GM21381 (cell line): ENCODE measurements around the gene TSPAN4.

Experiments used
- ATAC-seq: cut with Tn5 transposase; IDR thresholded peaks from one replicate; pipeline ENCODE4 v1.9.1; 2021; ENCODE audit warnings: mild to moderate bottlenecking, moderate library complexity; ENCODE audit not compliant: unreplicated experiment

Gene TSPAN4

GRCh38 chr11:883527-883926 is 40.9 kb downstream of the TSPAN4 start:
- no peak for ATAC-seq

DNA sequence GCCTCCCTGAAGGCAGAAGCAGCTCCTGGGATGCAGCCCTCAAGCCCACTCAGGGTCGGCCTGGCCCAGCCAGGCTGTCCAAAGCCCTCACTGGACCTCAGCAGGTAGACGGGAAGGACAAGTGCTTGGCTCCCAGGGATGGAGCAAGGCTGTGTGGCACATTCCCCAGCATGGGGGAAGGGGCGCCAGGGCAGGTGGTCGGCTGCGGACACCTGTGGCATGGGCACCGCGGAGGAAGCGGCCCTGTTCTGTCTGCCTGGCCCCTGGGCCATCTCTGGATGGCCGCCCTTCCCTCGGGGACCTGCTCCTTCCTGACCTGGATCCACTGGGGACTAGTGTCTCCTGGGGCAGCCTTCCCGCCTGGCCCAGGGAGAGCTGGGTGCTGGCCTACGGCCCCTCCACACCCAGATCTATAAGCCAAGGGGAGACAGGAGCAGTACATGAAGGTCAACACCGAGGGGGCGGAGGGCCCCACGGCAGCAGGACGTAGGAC is 42.0 kb downstream of the TSPAN4 start:
- no peak for ATAC-seq

- no peak for ATAC-seq
Observed at GRCh38 chr11:886568-886967, 43.9 kb downstream of the TSPAN4 start.

DNA sequence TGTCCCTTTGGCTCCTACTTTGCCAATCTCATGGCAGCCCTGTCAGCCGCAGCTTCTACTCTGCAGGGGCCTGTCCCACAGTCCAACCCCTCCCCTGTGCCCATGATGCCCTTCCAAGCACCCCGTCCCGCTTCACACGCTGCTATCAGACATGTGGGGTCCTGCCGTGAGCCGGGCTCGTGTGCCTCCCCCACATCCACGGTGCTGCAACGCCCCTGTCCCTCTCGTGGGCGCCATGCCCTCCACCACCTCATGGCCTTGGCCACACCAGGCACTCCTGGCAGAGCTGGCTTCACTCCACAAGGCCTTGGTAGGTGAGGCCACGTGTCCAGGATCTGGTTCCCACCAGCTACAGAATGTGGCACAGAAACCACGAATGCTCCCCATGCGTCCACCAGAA is 44.9 kb downstream of the TSPAN4 start:
- no peak for ATAC-seq

DNA sequence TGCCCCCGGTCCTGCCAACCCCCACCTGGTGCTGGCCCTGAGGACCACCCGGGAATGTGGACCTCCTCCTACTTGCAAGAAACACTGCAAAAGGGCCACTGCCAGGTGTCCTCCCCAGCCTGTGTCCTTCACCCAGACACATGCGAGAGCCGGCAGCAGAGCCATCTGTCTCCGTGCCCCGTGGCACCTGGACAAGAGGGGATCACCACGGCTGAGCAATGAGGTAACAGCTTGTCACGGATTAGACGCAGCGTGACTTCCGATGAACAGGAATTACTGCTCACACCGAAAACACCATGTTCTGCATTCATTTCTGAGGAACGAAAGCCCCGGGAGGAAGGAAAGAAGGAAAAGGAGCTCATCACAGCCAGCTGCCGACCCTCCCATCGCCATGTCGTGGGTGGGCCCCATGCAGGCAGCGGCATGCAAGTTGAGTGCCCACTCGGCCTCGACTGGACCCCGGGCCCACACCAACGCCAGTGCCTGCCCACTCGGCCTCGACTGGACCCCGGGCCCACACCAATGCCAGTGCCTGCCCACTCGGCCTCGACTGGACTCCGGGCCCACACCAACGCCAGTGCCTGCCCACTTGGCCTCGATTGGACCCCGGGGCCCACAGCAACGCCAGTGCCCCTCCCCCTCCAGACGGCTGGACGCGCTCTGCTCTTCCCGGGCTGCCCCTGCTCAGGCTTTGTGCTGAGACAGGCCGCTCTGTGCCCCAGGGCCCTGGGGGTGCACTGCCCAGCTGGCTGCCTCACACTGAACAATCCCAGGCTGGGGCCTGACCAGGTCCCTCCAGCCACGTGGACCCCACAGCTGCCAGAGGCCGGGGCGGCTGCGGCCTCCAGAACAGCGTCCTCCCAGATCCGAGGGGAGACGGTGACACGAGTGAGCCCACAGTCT is 45.9 kb downstream of the TSPAN4 start:
- no peak for ATAC-seq

DNA sequence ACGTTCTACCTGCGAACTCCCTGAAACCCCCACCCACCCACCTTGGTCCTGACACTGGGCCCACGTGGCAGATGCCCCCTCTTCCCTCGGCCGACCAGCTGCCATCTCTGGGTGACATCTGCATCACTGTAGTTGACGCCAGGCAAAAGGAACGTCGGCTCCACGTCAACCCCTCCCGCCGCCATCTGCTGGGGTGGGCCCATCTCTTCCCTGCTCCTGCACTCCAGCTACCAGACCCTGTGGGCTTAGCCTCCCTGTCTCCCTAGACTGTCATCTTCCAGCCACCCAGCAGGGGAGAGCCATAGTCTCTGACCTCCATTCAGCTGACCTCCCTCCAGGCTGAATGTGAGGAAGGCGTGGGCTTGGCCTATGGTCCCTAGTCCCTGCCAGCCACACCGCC is 46.6 kb downstream of the TSPAN4 start:
- ATAC-seq, result no peak

GRCh38 chr11:889687-890475 is 47.2 kb downstream of the TSPAN4 start:
- no peak for ATAC-seq

DNA sequence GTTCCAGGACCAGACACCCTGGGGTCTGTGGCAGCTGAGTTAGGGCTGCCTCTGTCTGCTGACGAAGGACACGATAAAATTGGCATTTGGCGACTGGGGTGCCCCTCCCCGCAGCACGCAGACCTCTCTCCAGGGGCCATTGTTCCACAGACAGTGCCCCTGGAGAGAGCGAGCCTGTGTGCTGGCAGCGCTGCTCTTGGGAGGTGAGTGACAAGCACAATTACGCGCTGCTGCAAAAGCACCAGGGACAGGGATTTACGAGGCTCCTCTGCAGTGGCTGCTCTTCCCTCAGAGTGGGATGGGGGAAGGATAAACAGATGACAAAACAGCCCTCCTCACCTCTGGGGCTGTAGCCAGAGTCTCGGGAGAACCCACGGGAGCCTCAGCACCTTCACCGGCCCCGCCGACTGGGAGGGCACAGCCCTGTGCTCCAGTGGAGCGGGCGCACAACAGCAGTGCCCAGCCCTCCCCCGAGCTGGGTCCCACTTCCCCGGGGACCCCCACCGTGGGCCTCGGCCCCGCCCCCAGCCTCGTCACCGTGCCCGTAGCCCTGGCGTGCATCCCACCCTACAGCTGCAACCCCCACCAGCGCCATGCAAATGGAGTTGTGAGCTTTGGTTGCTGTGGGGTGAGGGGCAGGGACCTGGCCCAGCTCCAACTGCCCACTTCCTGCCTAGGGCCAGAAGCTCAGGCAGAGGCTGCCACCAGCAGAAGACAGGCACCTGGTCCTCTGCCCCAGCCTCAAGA is 48.3 kb downstream of the TSPAN4 start:
- ATAC-seq, result no peak

GRCh38 chr11:893008-893654 is 50.5 kb downstream of the TSPAN4 start:
- no peak for ATAC-seq

GRCh38 chr11:894575-895201 is 52.0 kb downstream of the TSPAN4 start:
- ATAC-seq, result no peak

- ATAC-seq, result no peak
Observed at GRCh38 chr11:895331-896110, 52.9 kb downstream of the TSPAN4 start.

GRCh38 chr11:897253-898142 is 54.8 kb downstream of the TSPAN4 start:
- ATAC-seq, result no peak

DNA sequence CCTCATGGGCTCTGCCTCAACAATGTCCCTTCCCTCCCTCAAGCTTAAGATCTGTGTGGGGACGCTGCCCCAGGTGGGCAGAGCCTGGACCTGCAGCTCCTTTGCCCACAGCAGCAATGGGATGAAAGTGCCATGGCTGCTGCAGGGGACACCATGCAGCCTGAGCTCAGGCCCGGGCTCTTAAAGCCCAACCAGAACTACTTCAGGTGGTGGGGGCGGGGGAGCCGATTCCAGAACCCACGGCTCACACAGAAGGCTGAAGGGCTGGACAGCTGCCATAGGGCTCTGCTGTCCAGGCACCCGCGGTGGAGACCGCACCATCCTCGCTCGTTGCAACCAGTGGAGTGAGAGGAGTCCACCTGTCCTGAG is 55.5 kb downstream of the TSPAN4 start:
- no peak for ATAC-seq

- no peak for ATAC-seq
Observed at GRCh38 chr11:898540-899190, 56.0 kb downstream of the TSPAN4 start.

DNA sequence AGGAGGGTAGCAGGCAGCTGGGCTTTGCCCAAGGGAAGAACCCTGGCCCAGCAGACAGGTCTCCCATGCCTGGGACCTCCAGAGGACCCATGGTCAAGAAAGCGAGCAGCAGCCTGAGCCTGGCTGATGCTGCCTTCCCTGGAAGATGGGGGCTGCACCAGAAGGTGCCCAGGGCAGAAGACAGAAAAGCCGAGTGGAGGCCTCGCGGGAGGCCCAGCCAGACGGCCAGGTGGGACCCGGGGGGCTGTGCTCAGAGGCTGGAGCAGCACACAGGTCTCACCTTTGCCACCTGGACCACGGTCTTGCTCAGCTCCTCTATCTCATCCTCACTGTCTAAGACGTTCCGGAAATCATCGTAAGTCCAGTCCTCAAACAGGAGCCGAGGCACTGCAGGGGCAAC is 57.1 kb downstream of the TSPAN4 start:
- no peak for ATAC-seq

DNA sequence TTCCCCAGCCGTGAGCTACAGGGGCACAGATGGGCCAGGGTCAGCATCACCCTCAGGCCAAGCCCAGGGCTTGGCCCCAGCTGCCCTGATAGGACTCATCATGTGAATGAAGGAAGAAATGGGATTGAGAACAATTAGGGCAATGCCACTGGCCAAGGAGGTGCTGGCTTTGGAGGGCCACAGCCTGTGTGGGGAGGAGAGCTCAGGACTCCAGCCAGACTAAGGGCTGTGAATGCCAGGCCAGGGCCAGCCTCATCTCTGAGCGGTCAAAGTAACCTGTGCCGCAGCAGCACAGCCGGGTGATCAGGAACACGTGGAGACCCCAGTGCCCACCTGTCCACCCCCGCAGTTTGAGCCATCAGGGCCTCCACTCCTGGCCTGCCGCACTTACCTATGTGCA is 57.9 kb downstream of the TSPAN4 start:
- ATAC-seq, result no peak

DNA sequence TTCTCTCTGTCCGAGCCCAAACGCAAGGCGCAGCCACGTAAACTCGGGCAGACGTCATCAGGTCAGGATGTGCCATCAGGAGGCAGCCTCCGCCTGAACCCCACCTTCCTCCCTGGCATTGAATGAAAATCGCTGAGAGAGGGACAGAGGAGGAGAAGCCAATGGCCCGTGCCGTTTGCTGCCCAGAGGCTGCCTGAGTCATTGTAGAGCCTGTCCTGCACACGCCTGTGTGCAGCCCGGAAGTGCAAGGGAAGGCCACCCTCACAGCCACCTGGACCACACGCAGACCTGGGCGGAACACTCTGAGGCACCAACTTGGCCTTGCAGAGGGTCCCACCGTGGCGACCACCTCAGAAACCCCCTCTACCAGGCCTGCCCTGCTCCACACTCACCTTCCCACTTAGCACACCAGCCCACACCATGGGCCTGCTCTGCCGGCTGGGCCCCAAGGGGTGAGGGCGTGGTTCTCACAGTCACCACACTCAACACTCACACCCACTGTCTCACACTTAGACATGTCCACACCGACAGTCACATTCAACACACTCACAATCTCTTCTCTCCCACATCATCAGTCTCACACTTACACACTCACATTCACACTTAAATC is 58.9 kb downstream of the TSPAN4 start:
- no peak for ATAC-seq

DNA sequence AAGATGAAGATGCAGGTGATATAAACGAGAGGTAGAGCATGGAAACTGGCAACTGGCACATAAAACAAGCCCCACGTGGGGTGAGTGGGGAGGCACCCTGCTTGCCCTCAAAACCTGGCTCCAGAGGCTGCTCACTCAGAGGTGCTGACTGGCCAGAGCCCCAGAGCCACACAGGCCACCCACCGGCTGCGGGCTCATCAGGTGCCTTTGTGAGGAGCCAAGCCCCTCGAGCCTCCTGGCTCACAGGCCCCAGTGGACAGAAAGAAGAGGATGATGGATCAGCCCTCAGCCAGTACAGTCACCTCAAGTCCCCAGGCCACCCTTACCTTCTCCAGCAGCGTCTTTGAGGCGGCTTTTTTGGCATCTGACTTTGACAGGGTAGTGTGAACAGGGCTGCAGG is 61.7 kb downstream of the TSPAN4 start:
- ATAC-seq, result no peak
